Prostate gland (tissue), 2 donors: ENCODE data around the gene C1orf159.

Experiments
- POLR2A ChIP-seq: fragments of 450-650 bp; IDR thresholded peaks from one replicate; pipeline ENCODE4 v1.6.1; 2016; ENCODE audit warnings: antibody characterized with exemption, mild to moderate bottlenecking
- TF ChIP-seq, protein P1 (sequence below), 4 experiments: fragments of 200-600 bp in 2 of 4; fragments of 450-650 bp in 2 of 4; sonication (generic) in 2 of 4; IDR thresholded peaks; 1 replicate in 3 of 4; 2 replicates in 1 of 4; pipeline ENCODE4 v1.5.1; 2016 to 2019; ENCODE audit warnings: antibody characterized with exemption in 4 of 4, mild to moderate bottlenecking in 2 of 4, moderate library complexity in 2 of 4

DNA sequence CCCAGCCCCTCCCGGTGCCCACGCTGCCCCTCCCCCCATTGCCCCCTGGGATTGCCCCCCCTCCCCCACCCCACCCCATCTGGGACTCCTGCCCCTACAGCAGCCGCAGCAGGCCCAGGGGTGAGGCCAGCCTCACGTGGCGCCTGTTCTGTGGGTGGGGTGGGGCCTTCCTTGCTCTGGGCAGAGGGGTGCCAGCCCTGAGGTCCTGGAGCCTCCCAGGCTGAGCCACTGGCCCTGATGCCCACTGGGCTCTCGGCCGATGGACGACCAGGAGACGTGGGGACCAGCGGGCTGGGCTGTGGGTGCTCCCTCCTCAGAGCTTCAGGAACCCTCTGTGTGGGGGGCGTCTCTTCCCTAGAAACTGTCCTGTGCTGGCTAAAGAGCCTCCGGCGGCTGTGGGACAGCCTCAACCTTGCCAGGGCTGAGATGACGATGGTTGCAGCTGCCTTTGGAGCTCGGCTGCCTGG lies 5.8 kb upstream of the C1orf159 start:
- TF ChIP-seq, protein P1, sequence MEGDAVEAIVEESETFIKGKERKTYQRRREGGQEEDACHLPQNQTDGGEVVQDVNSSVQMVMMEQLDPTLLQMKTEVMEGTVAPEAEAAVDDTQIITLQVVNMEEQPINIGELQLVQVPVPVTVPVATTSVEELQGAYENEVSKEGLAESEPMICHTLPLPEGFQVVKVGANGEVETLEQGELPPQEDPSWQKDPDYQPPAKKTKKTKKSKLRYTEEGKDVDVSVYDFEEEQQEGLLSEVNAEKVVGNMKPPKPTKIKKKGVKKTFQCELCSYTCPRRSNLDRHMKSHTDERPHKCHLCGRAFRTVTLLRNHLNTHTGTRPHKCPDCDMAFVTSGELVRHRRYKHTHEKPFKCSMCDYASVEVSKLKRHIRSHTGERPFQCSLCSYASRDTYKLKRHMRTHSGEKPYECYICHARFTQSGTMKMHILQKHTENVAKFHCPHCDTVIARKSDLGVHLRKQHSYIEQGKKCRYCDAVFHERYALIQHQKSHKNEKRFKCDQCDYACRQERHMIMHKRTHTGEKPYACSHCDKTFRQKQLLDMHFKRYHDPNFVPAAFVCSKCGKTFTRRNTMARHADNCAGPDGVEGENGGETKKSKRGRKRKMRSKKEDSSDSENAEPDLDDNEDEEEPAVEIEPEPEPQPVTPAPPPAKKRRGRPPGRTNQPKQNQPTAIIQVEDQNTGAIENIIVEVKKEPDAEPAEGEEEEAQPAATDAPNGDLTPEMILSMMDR (IDR thresholded peaks at IDR 0.05), result no peak
- no peak for TF ChIP-seq POLR2A
